ENCODE measurements around the gene IMP4.

IMP4 gene

DNA sequence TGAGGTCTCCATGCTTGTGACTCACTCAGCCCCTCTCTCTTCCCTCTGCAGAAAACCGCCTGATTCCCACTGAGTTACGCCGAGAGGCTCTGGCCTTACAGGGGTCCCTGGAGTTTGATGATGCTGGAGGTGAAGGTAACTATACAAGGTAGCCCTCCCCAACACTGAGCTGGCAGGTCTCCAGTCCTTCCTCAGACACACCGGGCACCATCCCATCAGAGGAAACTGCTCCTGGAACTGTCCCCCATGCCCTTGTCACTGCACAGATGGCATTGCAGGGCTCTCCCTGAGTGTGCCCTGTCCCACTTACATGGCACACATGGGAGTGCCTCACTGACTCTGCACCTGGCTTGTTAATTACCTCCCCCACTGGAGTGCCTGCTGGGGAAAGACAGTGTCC, 1.9 kb downstream of the IMP4 start:
- no peak for DNase-seq
- Histone ChIP-seq H2AFZ (ENCODE audit: low read length) (no peak overlapping the region), H3K9ac (ENCODE audit: low read length) (no peak overlapping the region), H3K9me2 (replicated peaks; ENCODE audit: insufficient read depth, low read length) (no peaks in the 10 kb centered on the region), H3F3A (ENCODE audit: insufficient read depth, low read length) (peaks cover 11% of the 10 kb centered on the region; the same call in 1 of the 2 replicates), H3K4me1 (ENCODE audit: low read length) (no peaks in the 10 kb centered on the region), H3K36me3 (replicated peaks; ENCODE audit: insufficient read depth, low read length) (peaks cover 10% of the 10 kb centered on the region), H3K27me3 (replicated peaks; ENCODE audit: insufficient read depth, low read length) (no peaks in the 10 kb centered on the region), H3K27ac (ENCODE audit: low read length) (no peak overlapping the region), H3K4me2 (ENCODE audit: low read depth, low read length) (no peak overlapping the region), H3K9me3 (replicated peaks; ENCODE audit: insufficient read depth, low read length) (no peaks in the 10 kb centered on the region), H3K79me2 (ENCODE audit: low read length) (peaks cover 40% of the 10 kb centered on the region), H3K4me3 (ENCODE audit: low read length) (no peak overlapping the region), H4K20me1 (ENCODE audit: insufficient read depth, low read length) (no peaks in the 10 kb centered on the region)
- TF ChIP-seq EZH2 (optimal IDR thresholded peaks at IDR 0.05; ENCODE audit: low read depth, low read length) (no peak), EZH2phosphoT487 (IDR thresholded peaks at IDR 0.05; ENCODE audit: low read length) (no peak), CTCF (IDR thresholded peaks at IDR 0.05; ENCODE audit: low read length) (no peak)

- Histone ChIP-seq H3K27ac (ENCODE audit: low read length) (no peak overlapping the region), H4K20me1 (ENCODE audit: insufficient read depth, low read length) (no peaks in the 10 kb centered on the region), H2AFZ (ENCODE audit: low read length) (no peak overlapping the region), H3K4me2 (ENCODE audit: low read depth, low read length) (no peak overlapping the region), H3K27me3 (replicated peaks; ENCODE audit: insufficient read depth, low read length) (no peaks in the 10 kb centered on the region), H3K36me3 (replicated peaks; ENCODE audit: insufficient read depth, low read length) (peaks cover 10% of the 10 kb centered on the region), H3K79me2 (ENCODE audit: low read length) (peaks cover 40% of the 10 kb centered on the region), H3K4me1 (ENCODE audit: low read length) (no peaks in the 10 kb centered on the region), H3F3A (ENCODE audit: insufficient read depth, low read length) (peaks cover 11% of the 10 kb centered on the region; the same call in 1 of the 2 replicates), H3K9ac (ENCODE audit: low read length) (no peak overlapping the region), H3K9me2 (replicated peaks; ENCODE audit: insufficient read depth, low read length) (no peaks in the 10 kb centered on the region), H3K9me3 (replicated peaks; ENCODE audit: insufficient read depth, low read length) (no peaks in the 10 kb centered on the region), H3K4me3 (ENCODE audit: low read length) (no peak overlapping the region)
- DNase-seq: no peak
- TF ChIP-seq EZH2phosphoT487 (IDR thresholded peaks at IDR 0.05; ENCODE audit: low read length) (no peak), CTCF (IDR thresholded peaks at IDR 0.05; ENCODE audit: low read length) (no peak), EZH2 (optimal IDR thresholded peaks at IDR 0.05; ENCODE audit: low read depth, low read length) (no peak)
Measured at GRCh38 chr2:130345091-130345490, 2.4 kb downstream of the IMP4 start.

- Histone ChIP-seq H3F3A (ENCODE audit: insufficient read depth, low read length) (peaks cover 11% of the 10 kb centered on the region; the same call in 1 of the 2 replicates), H3K79me2 (ENCODE audit: low read length) (peaks cover 40% of the 10 kb centered on the region), H3K27me3 (replicated peaks; ENCODE audit: insufficient read depth, low read length) (no peaks in the 10 kb centered on the region), H3K4me2 (ENCODE audit: low read depth, low read length) (no peak overlapping the region), H3K27ac (ENCODE audit: low read length) (no peak overlapping the region), H3K4me3 (ENCODE audit: low read length) (no peak overlapping the region), H2AFZ (ENCODE audit: low read length) (no peak overlapping the region), H3K9ac (ENCODE audit: low read length) (no peak overlapping the region), H4K20me1 (ENCODE audit: insufficient read depth, low read length) (no peaks in the 10 kb centered on the region), H3K9me3 (replicated peaks; ENCODE audit: insufficient read depth, low read length) (no peaks in the 10 kb centered on the region), H3K9me2 (replicated peaks; ENCODE audit: insufficient read depth, low read length) (no peaks in the 10 kb centered on the region), H3K4me1 (ENCODE audit: low read length) (no peaks in the 10 kb centered on the region), H3K36me3 (replicated peaks; ENCODE audit: insufficient read depth, low read length) (peaks cover 10% of the 10 kb centered on the region)
- TF ChIP-seq EZH2 (optimal IDR thresholded peaks at IDR 0.05; ENCODE audit: low read depth, low read length) (no peak), EZH2phosphoT487 (IDR thresholded peaks at IDR 0.05; ENCODE audit: low read length) (no peak), CTCF (IDR thresholded peaks at IDR 0.05; ENCODE audit: low read length) (no peak)
- DNase-seq: no peak
Measured at GRCh38 chr2:130345611-130346010, 2.9 kb downstream of the IMP4 start.
